CD1c-positive myeloid dendritic cell (primary cell): ENCODE measurements around the gene ADAMTS6.
"Not testable (repeated sequence)": the region's sequence is repeated elsewhere in the genome, so short reads cannot be mapped to it uniquely, and the experiment has no call there.

Experiments
- DNase-seq: peaks from one replicate; pipeline ENCODE4 v3.0.0-alpha.2; 2016; ENCODE audit errors: extremely low spot score

The ADAMTS6 gene

DNA sequence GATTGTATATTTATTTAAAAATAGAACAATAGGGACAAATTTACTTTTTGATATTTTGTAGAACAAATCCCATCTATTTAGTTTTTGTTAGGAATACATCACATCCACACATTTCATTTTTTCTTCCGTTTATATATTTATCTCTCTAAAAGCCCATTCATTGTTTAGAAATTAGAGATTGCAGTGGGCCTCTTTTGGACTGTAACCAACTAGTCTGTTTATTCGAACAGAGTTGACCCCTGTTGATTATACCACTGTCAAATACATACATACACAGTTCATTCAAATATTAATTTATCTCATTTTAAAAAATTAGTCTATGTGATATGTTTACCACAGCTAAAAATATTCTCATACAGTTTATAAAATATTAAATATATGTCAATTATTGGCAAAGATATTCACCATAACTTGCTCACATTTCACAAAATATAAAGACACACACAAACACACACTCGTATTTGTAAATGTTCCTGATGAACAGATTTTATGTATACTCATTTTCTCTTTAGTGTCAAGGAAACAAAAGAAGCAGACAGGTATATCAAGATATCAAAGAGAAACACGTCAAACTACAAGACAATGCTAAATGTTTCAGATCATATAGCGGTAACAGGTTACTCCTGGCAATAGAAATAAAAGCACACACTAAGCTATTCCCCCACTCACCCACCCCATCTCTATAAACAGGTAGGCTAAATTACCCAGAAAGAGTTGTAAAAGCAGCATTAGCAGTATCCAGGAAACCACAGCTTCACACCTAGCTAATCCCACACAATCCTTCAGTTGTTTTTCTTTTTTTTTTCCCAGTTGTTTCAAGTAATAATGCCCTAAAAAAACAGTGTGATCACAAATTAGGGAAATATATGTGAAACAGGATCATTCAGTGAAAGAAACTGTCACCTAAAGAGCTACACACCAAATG lies 283.9 kb downstream of the ADAMTS6 start:
- no peak for DNase-seq

DNA sequence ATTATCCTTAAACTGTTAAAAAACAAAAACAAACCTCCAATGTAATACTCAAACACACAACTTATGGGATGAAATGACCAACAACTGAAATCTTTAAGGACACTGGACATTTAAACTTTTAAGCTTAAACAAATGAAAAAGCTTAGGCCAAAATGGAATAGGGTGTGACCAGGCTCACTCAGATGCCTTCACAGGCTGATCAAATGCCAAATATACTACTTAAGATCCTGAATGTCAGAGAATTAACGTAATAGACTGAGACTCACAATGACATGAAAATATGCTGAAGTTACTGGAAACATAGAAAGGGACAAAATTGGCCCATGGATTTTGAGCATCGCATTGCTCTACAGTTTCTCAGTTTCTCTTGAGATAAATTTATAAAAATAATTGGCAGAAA lies 286.8 kb downstream of the ADAMTS6 start:
- DNase-seq: no peak

DNA sequence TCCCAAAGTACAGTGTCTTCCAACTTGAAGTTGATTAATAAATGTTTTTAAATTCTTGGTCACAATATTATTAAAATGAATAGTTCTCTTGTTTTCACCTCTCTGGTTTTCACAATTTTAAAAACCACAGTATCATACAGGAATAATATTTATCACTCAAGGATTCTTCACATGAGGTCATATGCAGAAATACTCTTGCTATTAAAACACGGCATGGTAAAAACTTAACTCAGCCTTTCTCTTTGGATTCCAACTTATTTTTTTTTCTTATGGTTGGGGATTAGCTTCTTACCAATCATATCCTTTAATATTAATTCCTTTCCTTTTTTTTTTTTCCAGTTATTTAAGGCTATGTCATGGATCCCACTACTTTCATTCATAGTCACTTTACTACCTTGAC lies 289.4 kb downstream of the ADAMTS6 start:
- DNase-seq: no peak

DNA sequence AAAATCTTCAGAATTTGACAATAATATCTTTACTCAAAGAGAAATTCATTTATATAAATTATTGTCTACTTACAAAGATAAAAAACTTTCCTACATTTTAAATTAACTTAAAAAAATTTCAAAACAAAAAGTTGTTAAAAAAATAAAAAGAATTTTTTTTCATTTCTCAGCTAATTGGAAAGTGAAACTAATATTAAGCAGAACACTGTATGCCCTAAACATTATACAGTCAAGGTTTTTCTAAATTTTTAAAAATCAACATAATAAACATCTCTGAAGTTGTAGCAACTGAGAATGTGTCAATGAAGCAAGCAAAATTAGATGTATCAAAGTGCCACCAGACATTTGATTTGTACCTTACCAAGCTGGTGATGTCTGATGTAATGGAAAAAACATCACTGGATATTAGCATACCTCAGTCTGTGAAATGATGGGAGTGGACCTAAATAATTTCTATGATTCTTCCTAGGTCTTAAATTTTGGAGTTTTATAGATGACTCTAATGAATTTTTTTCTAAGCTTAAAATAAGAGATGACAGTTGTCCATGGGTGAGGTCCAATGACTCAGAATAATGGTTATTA lies 290.1 kb downstream of the ADAMTS6 start:
- no peak for DNase-seq

DNA sequence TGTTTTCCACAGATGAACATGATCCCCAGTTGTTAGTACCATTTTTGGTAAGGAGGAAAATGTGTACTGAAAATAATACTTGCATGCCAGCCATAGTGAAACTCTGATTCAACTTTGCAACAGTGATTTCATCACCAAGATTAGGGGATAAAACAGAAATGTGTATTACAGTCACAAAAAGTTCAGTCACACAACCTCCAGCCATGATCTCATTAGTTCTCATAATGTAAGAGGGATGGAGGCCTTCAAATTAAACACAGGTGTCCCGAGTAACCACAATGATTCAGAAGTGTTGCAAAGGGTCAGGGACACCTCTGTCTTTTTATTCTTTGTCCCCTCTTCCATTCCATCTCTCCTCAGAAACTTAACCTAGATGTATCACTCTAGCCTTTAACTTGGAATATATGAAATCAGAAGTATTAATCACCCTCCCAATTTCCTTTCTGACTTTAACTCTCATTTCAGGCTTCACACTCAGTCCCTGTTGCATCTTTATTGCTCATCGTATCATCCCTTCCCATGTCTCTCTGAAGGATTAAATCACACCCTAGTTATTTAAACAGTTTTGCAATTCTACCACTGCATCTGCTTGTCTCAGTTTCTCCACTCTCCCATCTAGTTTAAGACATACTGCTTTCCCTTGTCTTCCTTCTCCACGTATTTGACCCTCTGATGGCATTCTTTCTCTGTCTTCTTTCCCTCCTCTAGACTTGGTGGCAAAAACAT lies 291.2 kb downstream of the ADAMTS6 start:
- no peak for DNase-seq

DNA sequence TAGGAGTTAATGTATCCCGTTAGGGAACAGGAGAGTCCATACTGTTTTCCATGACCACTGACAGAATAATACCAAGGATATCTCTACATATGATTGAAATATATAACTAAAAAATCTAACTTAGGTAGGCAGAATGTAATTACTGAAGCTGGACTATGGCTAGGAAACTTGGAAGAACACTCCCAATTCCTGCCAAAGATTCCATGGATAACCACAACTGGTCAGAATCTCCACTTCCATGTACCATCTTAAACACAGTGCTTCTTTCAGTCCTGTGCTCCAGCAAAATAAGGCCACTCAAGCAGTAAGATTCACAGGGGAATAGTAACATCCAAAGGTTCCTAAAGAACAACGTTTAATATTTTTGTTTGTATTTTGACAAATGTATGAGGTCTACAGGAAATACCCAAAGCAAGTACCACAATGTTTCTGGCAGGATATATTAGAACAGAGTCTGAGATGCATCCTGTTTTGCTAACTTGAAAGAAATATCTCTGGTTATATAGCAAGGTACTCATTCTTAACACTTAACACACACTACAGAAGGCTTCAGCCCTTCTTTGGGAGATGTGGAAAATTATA lies 295.0 kb downstream of the ADAMTS6 start:
- no peak for DNase-seq

DNA sequence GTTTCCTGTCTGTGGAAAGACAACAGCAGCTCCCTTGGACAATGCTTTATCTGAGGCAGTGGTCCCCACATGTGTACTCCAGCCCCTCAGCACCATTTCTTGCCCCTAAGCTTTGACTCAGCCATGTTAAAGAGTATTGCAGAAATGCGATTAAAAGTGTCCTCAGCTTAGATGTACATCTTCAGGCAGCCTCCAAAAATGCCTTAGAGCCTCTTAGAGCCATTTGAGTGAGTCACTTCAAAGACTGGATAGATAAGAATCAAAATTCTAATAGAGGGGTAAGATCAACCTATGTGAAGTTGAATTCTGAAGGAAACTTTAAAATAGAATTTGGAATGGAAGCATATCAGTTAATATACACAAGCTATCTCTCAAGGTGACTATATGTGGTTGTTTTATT lies 296.3 kb downstream of the ADAMTS6 start:
- DNase-seq: no peak

DNA sequence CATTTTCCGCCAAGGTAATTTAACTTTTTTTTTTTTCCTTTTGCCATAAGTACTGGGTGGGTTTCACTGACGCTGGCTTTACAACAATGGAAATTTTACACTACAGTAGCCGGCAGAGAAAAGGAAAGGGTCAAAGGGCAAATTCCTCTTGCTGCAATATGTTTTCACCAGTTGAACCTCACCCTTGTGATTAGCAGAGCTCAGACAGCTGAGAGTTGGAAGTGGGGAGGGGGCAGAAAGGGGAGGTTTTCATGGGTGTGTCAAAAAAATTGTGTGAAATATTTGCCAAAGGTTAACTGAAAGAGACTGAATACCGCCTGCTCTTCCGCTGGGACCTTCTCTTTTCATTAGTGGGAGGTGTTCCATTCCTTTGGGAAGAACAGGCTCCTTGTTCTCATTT lies 296.9 kb downstream of the ADAMTS6 start:
- no peak for DNase-seq

DNA sequence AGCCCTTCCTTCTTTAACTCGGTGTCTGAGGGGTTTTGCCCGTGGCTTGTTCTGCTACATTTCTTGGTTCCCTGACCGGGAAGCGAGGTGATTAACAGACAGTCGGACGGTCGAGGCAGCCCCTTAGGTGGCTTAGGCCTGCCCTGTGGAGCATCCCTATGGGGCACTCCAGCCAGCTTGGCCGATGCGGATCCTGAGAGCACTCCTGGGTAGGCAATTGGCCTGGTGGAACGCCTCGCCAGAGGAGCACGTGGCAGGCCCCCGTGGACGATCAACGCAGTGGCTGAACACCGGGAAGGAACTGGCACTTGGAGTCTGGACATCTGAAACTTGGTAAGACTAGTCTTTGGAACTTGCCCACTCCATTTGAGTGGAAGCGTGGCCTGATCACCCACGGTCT lies 307.5 kb downstream of the ADAMTS6 start:
- DNase-seq: not testable (repeated sequence)

DNA sequence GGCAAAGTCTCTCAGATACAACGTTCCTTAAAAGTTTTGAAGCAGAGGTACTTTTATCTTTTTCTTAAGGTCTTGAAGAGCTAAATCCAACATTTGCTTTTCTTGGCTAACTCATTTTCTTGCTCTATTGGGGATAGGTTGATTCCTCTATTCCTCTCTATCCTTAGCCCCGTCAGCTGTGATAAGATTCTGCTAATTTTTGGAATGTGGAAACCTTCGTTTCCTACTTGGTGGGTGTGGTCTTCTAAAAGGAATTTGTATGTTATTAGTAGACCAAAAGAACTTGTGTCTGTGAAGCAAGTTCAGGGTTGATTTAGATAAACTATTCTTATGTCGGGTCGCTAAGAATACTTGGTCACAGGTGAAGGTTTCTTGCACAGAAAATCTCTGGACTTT lies 308.6 kb downstream of the ADAMTS6 start:
- no peak for DNase-seq

DNA sequence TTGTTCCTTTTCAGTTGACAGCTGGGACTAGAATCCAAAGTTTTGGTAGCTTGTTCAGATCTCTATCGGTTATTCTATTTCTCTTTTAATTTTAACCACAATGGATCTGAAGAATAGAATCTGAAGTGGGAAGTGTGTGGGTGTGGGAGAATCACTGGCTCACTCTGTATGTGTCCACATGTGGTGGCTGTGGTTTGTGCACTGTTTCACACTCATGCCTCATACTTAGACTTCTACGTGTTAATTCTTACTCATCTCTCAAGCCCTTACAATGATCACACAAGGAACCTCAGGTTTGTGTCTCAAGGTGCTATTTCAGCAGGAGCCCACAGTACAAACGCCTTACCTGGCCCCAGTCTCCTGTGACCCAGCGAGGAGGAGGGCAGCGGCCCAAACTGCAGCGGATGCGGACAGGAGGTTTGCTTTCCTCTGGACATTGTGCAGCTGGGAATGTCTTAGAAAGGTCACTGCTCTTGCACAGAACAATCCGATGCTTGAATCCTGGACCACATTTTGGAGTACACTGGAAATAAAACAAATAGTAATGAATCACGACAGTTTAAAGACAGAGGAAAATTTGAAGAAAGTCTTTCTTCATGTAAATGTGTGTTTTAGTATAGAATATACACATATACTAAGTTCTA lies 309.1 kb downstream of the ADAMTS6 start:
- peak; percentile 5 for DNase-seq

DNA sequence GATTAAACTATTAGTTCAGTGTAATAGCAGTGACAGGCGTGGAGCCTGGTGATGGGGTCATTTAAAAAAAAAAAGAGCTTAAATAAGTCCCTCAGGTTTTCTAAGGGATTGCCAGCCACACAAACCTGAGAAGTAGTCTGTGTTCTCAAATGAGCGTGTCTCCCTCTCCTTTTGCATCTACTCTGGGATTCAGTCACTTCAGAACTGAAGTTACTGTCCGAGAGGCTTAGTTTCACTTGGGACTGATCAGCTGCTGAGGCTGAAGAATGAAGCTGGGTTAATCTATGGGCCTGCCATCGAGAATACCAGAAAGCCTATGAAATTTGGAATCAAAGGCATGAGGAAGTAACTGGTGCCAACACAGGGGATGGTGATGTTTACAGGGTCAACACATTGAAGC lies 310.1 kb downstream of the ADAMTS6 start:
- no peak for DNase-seq

DNA sequence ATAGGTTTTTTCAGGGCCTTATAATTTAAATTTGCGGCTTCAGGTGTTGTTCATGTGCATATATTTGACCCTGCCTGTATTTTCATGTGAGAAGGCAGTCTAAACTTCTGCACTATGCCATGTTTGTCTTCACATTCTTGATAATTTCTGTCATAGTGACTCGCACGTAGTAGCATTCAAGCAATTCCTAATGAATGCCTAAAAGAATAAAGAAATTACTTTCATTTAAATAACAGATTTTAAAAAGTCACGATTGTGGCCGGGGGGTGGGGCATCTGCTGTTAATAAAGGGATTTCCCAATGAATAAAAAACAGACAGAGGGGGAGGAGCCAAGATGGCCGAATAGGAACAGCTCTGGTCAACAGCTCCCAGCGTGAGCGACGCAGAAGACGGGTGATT lies 318.0 kb downstream of the ADAMTS6 start:
- no peak for DNase-seq

DNA sequence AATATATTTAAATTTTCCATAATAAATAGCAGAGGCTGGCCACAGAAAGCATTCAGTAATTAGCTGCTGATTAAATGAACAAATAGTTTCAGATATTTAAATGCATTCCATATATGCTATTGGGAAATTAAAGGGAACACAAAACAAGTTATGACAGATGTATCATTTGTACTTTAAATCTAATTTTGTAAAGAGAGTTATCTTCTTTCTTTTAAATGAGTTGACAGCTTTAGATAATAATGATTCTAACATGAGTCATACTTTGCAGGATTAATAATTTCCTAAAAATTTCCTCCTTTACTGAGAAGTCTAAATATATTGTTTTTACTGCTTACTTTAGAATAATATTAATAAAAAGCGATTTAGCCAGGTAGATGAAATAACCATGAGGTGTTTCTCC lies 320.1 kb downstream of the ADAMTS6 start:
- DNase-seq: no peak

DNA sequence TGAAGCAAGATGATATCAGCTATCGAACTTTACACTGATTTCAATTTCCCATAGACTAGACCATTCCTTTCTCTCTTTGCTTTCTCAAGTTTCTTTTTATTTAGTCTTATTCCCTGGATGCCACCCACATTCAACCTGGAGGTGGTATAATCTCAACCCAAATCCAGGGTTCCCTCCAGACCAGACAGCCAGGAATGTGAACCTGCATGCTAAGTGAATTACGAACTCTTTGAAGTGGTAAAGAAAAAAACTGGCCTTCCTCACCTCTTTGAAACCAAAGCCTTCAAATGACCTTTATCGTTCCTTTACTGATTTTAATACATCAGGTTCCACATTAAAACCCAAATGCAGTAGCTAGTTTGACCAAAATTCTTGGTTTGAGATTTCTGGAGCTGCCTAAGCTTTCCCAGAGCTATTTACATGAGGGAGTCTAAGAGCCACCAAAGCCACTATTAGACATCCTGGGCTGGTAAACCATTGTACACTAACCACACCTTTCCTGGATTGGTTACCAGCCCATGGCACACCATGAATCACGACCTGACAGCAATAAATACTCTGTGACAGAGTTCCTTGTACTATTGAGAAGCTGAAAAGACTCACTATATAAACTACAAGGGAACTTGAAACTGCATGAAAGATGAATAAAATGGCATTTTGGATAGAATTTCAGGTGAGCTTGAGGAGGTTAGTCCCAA lies 323.7 kb downstream of the ADAMTS6 start:
- no peak for DNase-seq

DNA sequence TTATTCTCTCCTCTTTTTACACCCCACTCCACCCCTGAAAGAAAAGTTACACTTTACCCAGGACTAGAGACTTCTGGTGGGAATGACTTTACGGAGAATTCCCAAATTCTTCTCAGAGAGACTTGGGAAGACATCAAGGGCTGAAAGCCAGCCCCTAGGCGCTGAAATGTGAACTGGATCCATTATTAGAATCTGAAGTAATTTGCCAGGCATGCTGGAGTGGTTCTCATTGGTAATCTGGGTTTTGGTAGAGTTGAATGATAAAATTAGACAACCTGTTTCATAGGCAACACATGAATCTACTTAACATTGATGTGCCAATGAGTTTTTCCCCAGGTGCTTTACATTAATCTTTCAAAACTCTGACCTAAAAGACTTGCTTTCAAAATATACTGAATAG lies 324.8 kb downstream of the ADAMTS6 start:
- DNase-seq: no peak

DNA sequence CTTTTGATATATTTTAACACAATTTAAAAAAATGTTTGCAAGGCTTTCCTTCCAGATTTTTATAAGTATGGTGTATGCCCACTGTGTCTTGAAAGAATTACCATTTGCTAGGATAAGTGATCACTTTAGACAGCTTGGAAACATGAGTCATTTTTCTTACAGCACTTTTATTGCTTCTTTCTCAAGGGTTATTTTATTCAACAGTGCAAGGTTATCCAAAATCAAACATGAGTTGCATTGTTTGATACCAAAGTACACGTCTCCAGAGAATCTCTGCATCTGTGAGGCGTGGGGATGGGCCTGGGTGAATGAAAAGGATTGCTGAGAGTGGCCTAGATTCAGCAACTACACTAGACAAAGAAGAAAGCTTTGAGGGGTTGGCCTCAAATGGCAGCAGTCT lies 329.6 kb downstream of the ADAMTS6 start:
- no peak for DNase-seq

DNA sequence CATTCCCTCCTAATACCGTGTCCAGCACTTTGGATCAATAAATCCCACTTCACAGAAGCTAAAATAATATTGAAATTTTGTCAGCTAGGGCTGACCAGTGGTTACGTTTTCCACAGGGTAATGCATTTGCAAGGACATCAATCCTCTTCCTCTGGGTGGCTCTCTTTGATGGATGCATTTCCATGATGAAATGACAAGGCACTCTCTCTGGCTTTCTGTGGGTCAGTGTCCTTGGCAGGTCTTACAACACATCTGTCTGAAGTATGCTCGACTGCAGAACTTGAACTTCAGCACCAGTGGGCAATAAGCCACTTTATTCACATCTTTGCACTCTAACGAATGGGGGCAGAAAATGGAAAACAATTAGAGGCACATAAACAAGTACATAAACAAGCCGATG lies 330.1 kb downstream of the ADAMTS6 start:
- DNase-seq: no peak

DNA sequence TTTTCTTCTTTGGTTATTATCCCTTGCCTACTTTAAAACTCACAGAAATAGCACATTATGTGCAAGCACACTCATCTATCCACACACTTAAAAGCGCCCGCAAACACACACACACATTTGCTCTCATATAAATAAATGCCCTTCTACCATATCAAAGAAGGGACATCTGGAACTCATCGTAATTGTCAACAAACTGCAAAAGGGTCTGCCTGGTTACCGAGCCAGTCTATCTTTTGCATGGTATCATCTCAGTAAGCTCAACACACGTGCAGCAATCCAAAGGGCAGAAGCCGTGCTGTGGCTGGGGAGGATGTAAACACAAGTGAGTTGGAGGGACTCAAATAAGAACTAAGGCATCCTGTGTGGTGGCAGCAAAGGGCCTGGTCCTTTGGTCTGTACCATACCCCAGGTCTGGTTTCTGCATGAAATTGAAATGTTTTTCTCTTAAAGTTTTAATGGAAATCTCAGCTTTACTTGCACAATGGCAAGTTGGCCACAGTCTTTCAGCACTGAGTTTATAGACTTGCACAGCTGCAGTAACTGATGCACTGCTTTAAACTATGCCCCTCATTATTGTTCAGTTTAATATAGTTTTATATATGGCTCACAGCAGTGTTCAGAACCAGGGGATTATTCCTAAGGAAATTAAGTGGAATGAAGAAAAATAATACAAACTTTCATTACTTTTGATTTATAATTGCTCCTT lies 331.0 kb downstream of the ADAMTS6 start:
- no peak for DNase-seq

DNA sequence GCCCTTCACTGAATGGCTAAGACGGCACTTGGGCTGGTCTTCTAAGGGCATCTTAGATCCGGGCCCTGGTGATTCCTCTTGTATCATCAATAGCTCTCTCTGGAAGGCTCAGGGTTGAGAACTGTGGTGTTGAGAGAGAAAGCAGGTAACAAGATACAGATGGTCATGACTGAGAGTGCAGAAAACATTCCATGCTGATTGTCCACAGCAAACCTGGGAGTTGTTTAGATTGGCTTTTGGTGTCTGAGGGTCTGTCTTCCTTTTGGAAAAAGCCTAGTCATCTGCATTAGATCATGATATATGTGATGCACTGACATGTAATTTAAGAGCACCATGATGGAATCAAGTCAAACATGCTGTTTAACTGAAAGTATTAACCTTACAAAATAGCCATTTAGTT lies 331.9 kb downstream of the ADAMTS6 start:
- DNase-seq: no peak
